ENCODE data around the gene PER1. TPM values are rescaled to one million over a fixed set of nuclear protein-coding genes. Genes with fewer than 3 reads are reported as not detected.

PER1 gene
- total and polyA plus RNA-seq, 2 of the 8 experiments (the other 6 are each of a cell fraction or from before 2014, with no cell fraction given): 9.6 to 38.0 TPM

DNA sequence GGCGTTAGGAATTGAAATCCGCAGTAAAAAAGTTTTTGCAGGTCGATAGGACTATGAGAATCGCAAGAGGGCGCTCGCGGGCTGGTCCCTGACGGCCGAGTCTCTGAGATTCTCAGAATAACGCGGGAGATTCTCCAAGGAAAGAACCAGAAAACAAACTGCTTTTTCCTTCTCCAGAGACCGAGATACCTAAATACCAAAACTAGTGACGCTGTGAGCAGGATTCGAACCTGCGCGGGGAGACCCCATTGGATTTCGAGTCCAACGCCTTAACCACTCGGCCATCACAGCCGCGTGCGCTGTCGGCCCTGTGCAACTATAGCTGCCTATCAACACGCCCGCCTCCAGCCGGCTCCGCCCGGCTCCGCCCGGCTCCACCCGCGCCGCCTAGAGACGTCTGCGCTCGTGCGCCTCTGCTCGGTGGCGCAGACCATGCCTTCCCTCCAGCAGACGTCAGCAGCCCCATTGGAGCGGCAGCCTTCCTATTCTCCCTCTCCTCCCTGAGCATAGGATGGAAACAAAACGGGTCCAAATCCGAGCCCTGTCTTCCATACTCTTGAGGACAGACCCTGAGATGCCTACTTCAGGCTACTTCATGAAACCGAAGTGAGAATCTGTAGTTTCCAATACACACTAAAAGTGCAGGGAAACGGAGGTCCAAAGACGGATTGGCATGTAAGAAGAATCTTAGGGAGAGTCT lies 13.4 kb downstream of the PER1 start (continued):
- TF ChIP-seq RNF2 (IDR thresholded peaks at IDR 0.05; ENCODE audit: borderline replicate concordance, low read depth, low read length, missing control alignments, poor library complexity, severe bottlenecking) (no peak), BCL11A (IDR thresholded peaks at IDR 0.05; ENCODE audit: low read depth in 2 of 2, low read length in 2 of 2) (no peak), GABPA (IDR thresholded peaks at IDR 0.05; ENCODE audit: borderline replicate concordance, insufficient read depth, low read length) (no peak), FOSL1 (IDR thresholded peaks at IDR 0.05; ENCODE audit: insufficient read depth, low read depth, low read length) (no peak), KDM1A (IDR thresholded peaks at IDR 0.05; ENCODE audit: borderline replicate concordance, low read length) (peak; percentile 5; the same call in 1 of the 2 replicates), SP4 (IDR thresholded peaks at IDR 0.05; ENCODE audit: low read length) (no peak), KDM5A (IDR thresholded peaks at IDR 0.05; ENCODE audit: low read length) (no peak), TBP (IDR thresholded peaks at IDR 0.05; ENCODE audit: low read depth, low read length) (peak; percentile 99), HDAC6 (IDR thresholded peaks at IDR 0.05; ENCODE audit: low read depth, low read length) (no peak), RAD21 (IDR thresholded peaks at IDR 0.05 in 1 of 2, conservative IDR thresholded peaks at IDR 0.05 in 1 of 2; ENCODE audit: low read depth in 2 of 2, low read length in 2 of 2) (peak; percentile 58 to 62), KDM4A (IDR thresholded peaks at IDR 0.05; ENCODE audit: low read depth, low read length, severe bottlenecking) (no peak), MAFK (IDR thresholded peaks at IDR 0.05; ENCODE audit: low read depth, low read length) (no peak), BRCA1 (IDR thresholded peaks at IDR 0.05; ENCODE audit: low read depth, low read length) (peak; percentile 64), CHD2 (IDR thresholded peaks at IDR 0.05; ENCODE audit: low read length) (peak; percentile 83), EP300 (IDR thresholded peaks at IDR 0.05; ENCODE audit: borderline replicate concordance in 1 of 2, low read depth in 2 of 2, low read length in 2 of 2) (peak in 1 of 2 experiments; percentile 89; a peak in 1 of 3 replicates), SP1 (IDR thresholded peaks at IDR 0.05; ENCODE audit: low read depth, low read length) (no peak), POLR2AphosphoS5 (IDR thresholded peaks at IDR 0.05; ENCODE audit: low read depth, low read length) (peak; percentile 73), SUZ12 (IDR thresholded peaks at IDR 0.05; ENCODE audit: low read length) (no peak), CREB1 (IDR thresholded peaks at IDR 0.05) (peak; percentile 90), GTF2F1 (IDR thresholded peaks at IDR 0.05; ENCODE audit: borderline replicate concordance, low read depth, low read length) (no peak), BACH1 (IDR thresholded peaks at IDR 0.05; ENCODE audit: low read length) (no peak; the same call in 1 of the 2 replicates), TEAD4 (IDR thresholded peaks at IDR 0.05; ENCODE audit: low read depth, low read length) (peak; percentile 80)
- TF ChIP-seq, protein P1, sequence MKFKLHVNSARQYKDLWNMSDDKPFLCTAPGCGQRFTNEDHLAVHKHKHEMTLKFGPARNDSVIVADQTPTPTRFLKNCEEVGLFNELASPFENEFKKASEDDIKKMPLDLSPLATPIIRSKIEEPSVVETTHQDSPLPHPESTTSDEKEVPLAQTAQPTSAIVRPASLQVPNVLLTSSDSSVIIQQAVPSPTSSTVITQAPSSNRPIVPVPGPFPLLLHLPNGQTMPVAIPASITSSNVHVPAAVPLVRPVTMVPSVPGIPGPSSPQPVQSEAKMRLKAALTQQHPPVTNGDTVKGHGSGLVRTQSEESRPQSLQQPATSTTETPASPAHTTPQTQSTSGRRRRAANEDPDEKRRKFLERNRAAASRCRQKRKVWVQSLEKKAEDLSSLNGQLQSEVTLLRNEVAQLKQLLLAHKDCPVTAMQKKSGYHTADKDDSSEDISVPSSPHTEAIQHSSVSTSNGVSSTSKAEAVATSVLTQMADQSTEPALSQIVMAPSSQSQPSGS (IDR thresholded peaks at IDR 0.05; ENCODE audit: low read length): peak; percentile 91

Measured in H1 (cell line).